Endothelial cell of umbilical vein (primary cell): Measurements from ENCODE around the gene TDRD10. TPM values are rescaled to one million over a fixed set of nuclear protein-coding genes. Genes with fewer than 3 reads are reported as not detected.

Experiments
- BruUV-seq: library from RNA; stranded (reverse); fragments of 400-500 nt; replicated peaks from 2 replicates; lab custom pipeline; 2021; lab: Mats Ljungman, UMichigan
- CTCF ChIA-PET: fragments of 300-600, 350-600 bp; sonication (Branson Sonifier 250); formaldehyde crosslinking; loops from one replicate; lab custom pipeline; 2021; ENCODE audit warnings: antibody characterized with exemption, inconsistent platforms; lab: Charles Lee
- POLR2A ChIA-PET: fragments of 300-600, 350-600 bp; sonication (Branson Sonifier 250); formaldehyde crosslinking; loops from one replicate; lab custom pipeline; 2021; ENCODE audit warnings: antibody characterized with exemption, inconsistent platforms; lab: Charles Lee
- DNase-seq: peaks from one replicate; pipeline ENCODE4 v3.0.0-alpha.2; 2011; ENCODE audit warnings: low read depth, low spot score
- FAIRE-seq: peaks from 2 replicates; lab custom pipeline; 2011; peaks lifted over from hg19 to GRCh38; lab: Jason Lieb, UNC
- H2AFZ ChIP-seq: 2 replicates; pipeline ENCODE4 v1.6.0; 2012; ENCODE audit warnings: low read depth, low read length, control low read depth, inconsistent platforms
- H3K27ac ChIP-seq: 2 replicates; pipeline ENCODE4 v1.5.1; 2011; ENCODE audit warnings: low read depth, mild to moderate bottlenecking, control low read depth, low read length, moderate library complexity; ENCODE audit not compliant: insufficient read depth
- H3K27me3 ChIP-seq, 2 experiments: 2 replicates each; pipeline versions ENCODE4 v1.6.0 to v1.6.1; 2011; ENCODE audit warnings: low read length in 2 of 2, mixed read lengths in 1 of 2; ENCODE audit not compliant: control insufficient read depth in 2 of 2, insufficient read depth in 2 of 2
- H3K36me3 ChIP-seq, 2 experiments: 2 replicates in 1 of 2; 3 replicates in 1 of 2; pipeline ENCODE4 v1.5.1; 2011; ENCODE audit warnings: low read length in 2 of 2, mild to moderate bottlenecking in 1 of 2, moderate library complexity in 1 of 2; ENCODE audit not compliant: control insufficient read depth in 2 of 2, insufficient read depth in 2 of 2; ENCODE audit errors: extremely low read depth in 1 of 2
- H3K4me1 ChIP-seq: 3 replicates; pipeline ENCODE4 v1.5.1; 2011; ENCODE audit warnings: mild to moderate bottlenecking, low read length; ENCODE audit not compliant: control insufficient read depth, insufficient read depth; ENCODE audit errors: extremely low read depth
- H3K4me2 ChIP-seq: 2 replicates; pipeline ENCODE4 v1.6.1; 2011; ENCODE audit warnings: low read length, control low read depth, mixed read lengths; ENCODE audit not compliant: insufficient read depth
- H3K4me3 ChIP-seq, 3 experiments: fragments of 200-600 bp in 1 of 3; sonication (generic), shearing (Covaris generic) in 1 of 3; replicated peaks in 1 of 3; 2 replicates each; pipeline ENCODE4 v1.5.1; 2011 to 2016; ENCODE audit warnings: control low read depth in 3 of 3, low read length in 3 of 3, mild to moderate bottlenecking in 2 of 3, inconsistent platforms in 1 of 3, low read depth in 1 of 3, moderate library complexity in 1 of 3; ENCODE audit not compliant: insufficient read depth in 1 of 3
- H3K79me2 ChIP-seq: 2 replicates; pipeline ENCODE4 v1.6.0; 2012; ENCODE audit warnings: low read length, inconsistent platforms; ENCODE audit not compliant: control insufficient read depth, insufficient read depth
- H3K9ac ChIP-seq: replicated peaks from 2 replicates; pipeline ENCODE3; 2011; ENCODE audit warnings: low read length, control low read depth; ENCODE audit not compliant: insufficient read depth; ENCODE audit errors: extremely low read depth
- H3K9me1 ChIP-seq: replicated peaks from 3 replicates; pipeline ENCODE4 v1.6.0; 2011; ENCODE audit warnings: mild to moderate bottlenecking, low read length; ENCODE audit not compliant: control insufficient read depth, insufficient read depth; ENCODE audit errors: extremely low read depth
- H3K9me3 ChIP-seq: replicated peaks from 2 replicates; pipeline ENCODE4 v1.5.1; 2012; ENCODE audit warnings: low read length, inconsistent platforms; ENCODE audit not compliant: control insufficient read depth, insufficient read depth
- H4K20me1 ChIP-seq: replicated peaks from 2 replicates; pipeline ENCODE3; 2011; ENCODE audit warnings: mild to moderate bottlenecking, low read length; ENCODE audit not compliant: control insufficient read depth, insufficient read depth; ENCODE audit errors: extremely low read depth
- EZH2 ChIP-seq: IDR thresholded peaks from 2 replicates; pipeline ENCODE4 v1.6.1; 2012; ENCODE audit warnings: borderline replicate concordance, low read depth, mild to moderate bottlenecking, moderate library complexity, low read length, inconsistent platforms; ENCODE audit not compliant: severe bottlenecking
- FOS ChIP-seq: IDR thresholded peaks from 2 replicates; pipeline ENCODE4 v1.6.1; 2011; ENCODE audit warnings: mild to moderate bottlenecking, low read length, moderate library complexity, borderline replicate concordance; ENCODE audit not compliant: insufficient read depth
- GATA2 ChIP-seq: IDR thresholded peaks from 2 replicates; pipeline ENCODE4 v1.7.0; 2011; ENCODE audit warnings: low read depth, mild to moderate bottlenecking, moderate library complexity, mixed read lengths, low read length; ENCODE audit not compliant: insufficient read length, insufficient read depth
- JUN ChIP-seq: IDR thresholded peaks from 2 replicates; pipeline ENCODE4 v1.6.1; 2011; ENCODE audit warnings: borderline replicate concordance, low read depth; ENCODE audit not compliant: insufficient read length, insufficient read depth
- MYC ChIP-seq: IDR thresholded peaks from one replicate; pipeline ENCODE4 v1.6.1; 2011; ENCODE audit warnings: mild to moderate bottlenecking, low read depth, low read length
- POLR2A ChIP-seq: IDR thresholded peaks from 2 replicates; pipeline ENCODE4 v1.6.1; 2012; ENCODE audit warnings: low read depth, mild to moderate bottlenecking, control low read depth, low read length
- POLR2AphosphoS5 ChIP-seq: IDR thresholded peaks from 2 replicates; pipeline ENCODE4 v1.6.1; 2012; ENCODE audit warnings: low read depth, mild to moderate bottlenecking, control low read depth, low read length, moderate library complexity; ENCODE audit not compliant: insufficient read depth
- dilution Hi-C: fragments of 300-500 bp; cut with MboI; formaldehyde crosslinking; loops from one replicate; pipeline ENCODE4 v1.15.0; 2019; ENCODE audit warnings: low sequenced_read_pairs; ENCODE audit not compliant: extremely low pct_ligation_motif_present
- intact Hi-C: fragments of 100-400 bp; cut with micrococcal nuclease; formaldehyde crosslinking; loops from one replicate; pipeline ENCODE4 v1.10.0; 2022
- polyA plus RNA-seq, 4 experiments: library from polyadenylated mRNA; depleted of rRNA in 3 of 4; stranded (reverse) in 3 of 4; unstranded in 1 of 4; fragments of >200 nt; gene quantifications; 2 replicates each; pipeline versions ENCODE4 v1.2.1 to v1.2.3, GENCODE V29; 2011 to 2012; ENCODE audit warnings: missing spikeins in 1 of 4
- total RNA-seq: library from RNA; stranded (reverse); gene quantifications from 2 replicates; pipeline ENCODE4 v1.2.3, GENCODE V29; 2021
- TF ChIP-seq, protein P1 (sequence below), 2 donors: IDR thresholded peaks; 1 replicate in 1 of 2; 2 replicates in 1 of 2; pipeline ENCODE4 v1.5.1; 2011; ENCODE audit warnings: low read length in 2 of 2, mild to moderate bottlenecking in 2 of 2, moderate library complexity in 2 of 2, control low read depth in 1 of 2, inconsistent platforms in 1 of 2, low read depth in 1 of 2; ENCODE audit not compliant: insufficient read depth in 1 of 2; ENCODE audit errors: extremely low read depth in 1 of 2
- TF ChIP-seq, protein P2 (sequence below): IDR thresholded peaks from 2 replicates; pipeline ENCODE4 v1.6.1; 2011; ENCODE audit not compliant: insufficient read depth, insufficient read length

Gene TDRD10
- total and polyA plus RNA-seq, 2 donors (not counting 3 experiments of a cell fraction or from before 2014, with no cell fraction given) = 6.1 to 9.1 TPM

DNA sequence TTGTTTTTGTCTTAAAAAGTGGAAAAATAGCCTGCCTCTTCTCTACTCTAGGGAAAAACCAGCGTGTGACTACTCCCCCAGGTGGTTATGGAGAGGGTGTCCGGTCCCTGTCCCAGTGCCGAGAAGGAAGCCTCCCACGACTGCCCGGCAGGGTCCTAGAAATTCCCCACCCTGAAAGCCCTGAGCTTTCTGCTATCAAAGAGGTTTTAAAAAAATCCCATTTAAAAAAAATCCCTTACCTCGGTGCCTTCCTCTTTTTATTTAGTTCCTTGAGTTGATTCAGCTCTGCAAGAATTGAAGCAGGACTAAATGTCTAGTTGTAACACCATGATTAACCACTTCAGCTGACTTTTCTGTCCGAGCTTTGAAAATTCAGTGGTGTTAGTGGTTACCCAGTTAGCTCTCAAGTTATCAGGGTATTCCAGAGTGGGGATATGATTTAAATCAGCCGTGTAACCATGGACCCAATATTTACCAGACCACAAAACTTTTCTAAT lies 35.0 kb upstream of the TDRD10 start:
- POLR2A ChIA-PET = no interaction called here
- no peak for FAIRE-seq
- BruUV-seq = no TSS peak

More for the DNA sequence above, 35.0 kb upstream of the TDRD10 start:
- no peaks in the 10 kb centered on the region for H4K20me1 ChIP-seq
- no peaks in the 10 kb centered on the region for H3K9me3 ChIP-seq
- no peaks in the 10 kb centered on the region for H3K27me3 ChIP-seq
- no peak for DNase-seq
- H3K4me3 ChIP-seq = no peak overlapping the region
- H3K79me2 ChIP-seq = no peaks in the 10 kb centered on the region
- no peak overlapping the region for H3K9ac ChIP-seq
- H2AFZ ChIP-seq = no peak overlapping the region
- H3K4me1 ChIP-seq = peaks cover 8% of the 10 kb centered on the region
- H3K27ac ChIP-seq = no peak overlapping the region
- no peak overlapping the region for H3K4me2 ChIP-seq
- dilution Hi-C loops = no loop called here
- H3K9me1 ChIP-seq = no peaks in the 10 kb centered on the region
- intact Hi-C loops = no loop called here
- TF ChIP-seq JUN (no peak), POLR2A (no peak), EZH2 (no peak), FOS (no peak), MYC (no peak), GATA2 (no peak), POLR2AphosphoS5 (no peak)
- TF ChIP-seq, protein P1, sequence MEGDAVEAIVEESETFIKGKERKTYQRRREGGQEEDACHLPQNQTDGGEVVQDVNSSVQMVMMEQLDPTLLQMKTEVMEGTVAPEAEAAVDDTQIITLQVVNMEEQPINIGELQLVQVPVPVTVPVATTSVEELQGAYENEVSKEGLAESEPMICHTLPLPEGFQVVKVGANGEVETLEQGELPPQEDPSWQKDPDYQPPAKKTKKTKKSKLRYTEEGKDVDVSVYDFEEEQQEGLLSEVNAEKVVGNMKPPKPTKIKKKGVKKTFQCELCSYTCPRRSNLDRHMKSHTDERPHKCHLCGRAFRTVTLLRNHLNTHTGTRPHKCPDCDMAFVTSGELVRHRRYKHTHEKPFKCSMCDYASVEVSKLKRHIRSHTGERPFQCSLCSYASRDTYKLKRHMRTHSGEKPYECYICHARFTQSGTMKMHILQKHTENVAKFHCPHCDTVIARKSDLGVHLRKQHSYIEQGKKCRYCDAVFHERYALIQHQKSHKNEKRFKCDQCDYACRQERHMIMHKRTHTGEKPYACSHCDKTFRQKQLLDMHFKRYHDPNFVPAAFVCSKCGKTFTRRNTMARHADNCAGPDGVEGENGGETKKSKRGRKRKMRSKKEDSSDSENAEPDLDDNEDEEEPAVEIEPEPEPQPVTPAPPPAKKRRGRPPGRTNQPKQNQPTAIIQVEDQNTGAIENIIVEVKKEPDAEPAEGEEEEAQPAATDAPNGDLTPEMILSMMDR (IDR thresholded peaks at IDR 0.05; ENCODE audit: extremely low read depth in 1 of 2, insufficient read depth in 1 of 2, low read depth in 1 of 2, low read length in 2 of 2) = no peak
- TF ChIP-seq, protein P2, sequence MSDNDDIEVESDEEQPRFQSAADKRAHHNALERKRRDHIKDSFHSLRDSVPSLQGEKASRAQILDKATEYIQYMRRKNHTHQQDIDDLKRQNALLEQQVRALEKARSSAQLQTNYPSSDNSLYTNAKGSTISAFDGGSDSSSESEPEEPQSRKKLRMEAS = no peak
- H3K36me3 ChIP-seq = peaks cover 0 to 2% of the 10 kb centered on the region in 2 experiments
- CTCF ChIA-PET = interaction anchor here (1.5 to 2.6 kb wide), 3 partner anchors 12 to 80 kb away, joined by 3 to 15 read pairs (median 9); no protein-coding TSS in a partner anchor
